Type B pancreatic cell (in vitro differentiated cells): Measurements from ENCODE around the gene PLCG1. TPM values are rescaled to one million over a fixed set of nuclear protein-coding genes. Genes with fewer than 3 reads are reported as not detected.

Source experiments
- DNase-seq: peaks from one replicate; pipeline ENCODE4 v3.0.0; 2021; ENCODE audit warnings: mixed read lengths; ENCODE audit not compliant: unreplicated experiment; ENCODE audit errors: extremely low spot score
- H3K27ac Mint-ChIP-seq: 2 replicates; pipeline ENCODE4 v1.8.0; 2021; ENCODE audit warnings: mild to moderate bottlenecking, mixed read lengths
- H3K27me3 Mint-ChIP-seq: 2 replicates; pipeline ENCODE4 v1.8.0; 2021; ENCODE audit warnings: mixed read lengths
- H3K36me3 Mint-ChIP-seq: 2 replicates; pipeline ENCODE4 v1.8.0; 2021; ENCODE audit warnings: mixed read lengths
- H3K4me1 Mint-ChIP-seq: one replicate; pipeline ENCODE4 v1.8.0; 2021; ENCODE audit warnings: mixed read lengths; ENCODE audit not compliant: unreplicated experiment
- H3K4me3 Mint-ChIP-seq: 2 replicates; pipeline ENCODE4 v1.8.0; 2021; ENCODE audit warnings: mild to moderate bottlenecking, mixed read lengths
- H3K9me3 Mint-ChIP-seq: 2 replicates; pipeline ENCODE4 v1.8.0; 2021; ENCODE audit warnings: mixed read lengths
- CTCF ChIP-seq: fragments of 200-600 bp; sonication (generic); conservative IDR thresholded peaks from 2 replicates; pipeline ENCODE4 v1.5.0; 2021; ENCODE audit warnings: antibody characterized with exemption, mild to moderate bottlenecking
- total RNA-seq: library from RNA; stranded (reverse); gene quantifications from 2 replicates; pipeline ENCODE4 v1.2.1, GENCODE V29; 2021; ENCODE audit warnings: low replicate concordance

PLCG1 gene
- total RNA-seq, 1 donor from 2014 or later = 241 TPM

DNA sequence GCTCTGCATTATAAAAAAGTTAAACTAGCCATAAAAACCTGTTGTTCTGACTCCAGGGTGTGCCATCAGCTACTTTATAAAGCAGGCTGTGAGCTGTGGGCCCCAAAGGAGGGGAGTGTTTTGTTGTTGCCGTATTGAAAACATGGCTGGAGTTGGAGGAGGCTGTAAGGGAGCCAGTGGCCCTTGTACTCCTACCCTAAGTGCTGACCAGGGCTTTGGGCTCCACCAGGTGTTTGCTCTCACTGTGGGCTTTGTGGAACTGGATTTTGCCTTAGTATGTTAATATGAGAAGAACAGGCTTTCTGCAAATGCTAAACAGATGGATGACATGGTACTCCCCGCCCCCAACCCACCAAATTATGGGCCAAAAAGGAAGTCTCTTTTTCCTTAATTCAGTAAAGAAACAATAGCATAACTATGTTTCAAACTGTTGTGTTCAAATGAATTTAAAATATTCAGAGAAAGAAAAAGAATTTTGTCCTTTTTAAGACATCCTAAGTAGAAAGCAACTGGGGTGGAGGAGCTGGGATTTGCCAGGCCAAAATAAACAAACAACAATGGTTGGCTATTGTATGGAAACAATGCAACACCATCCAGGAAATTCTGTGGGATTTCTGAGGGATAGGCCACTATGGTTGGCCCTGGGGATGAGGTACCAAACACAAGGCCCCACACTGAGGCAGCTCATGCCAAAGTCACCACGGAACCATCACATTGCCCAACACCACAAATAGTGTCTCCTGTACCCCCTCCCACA lies 63.3 kb downstream of the PLCG1 start:
- Mint-ChIP-seq H3K9me3 (peaks cover 25% of the 10 kb centered on the region), H3K36me3 (peaks cover 24% of the 10 kb centered on the region), H3K27ac (no peak overlapping the region), H3K4me3 (no peak overlapping the region), H3K4me1 (no peaks in the 10 kb centered on the region), H3K27me3 (no peaks in the 10 kb centered on the region)
- TF ChIP-seq CTCF = no peak
- DNase-seq = no peak

- peaks cover 24% of the 10 kb centered on the region for H3K36me3 Mint-ChIP-seq
- H3K9me3 Mint-ChIP-seq = peaks cover 25% of the 10 kb centered on the region
- H3K27ac Mint-ChIP-seq = no peak overlapping the region
- H3K4me1 Mint-ChIP-seq = no peaks in the 10 kb centered on the region
- H3K27me3 Mint-ChIP-seq = no peaks in the 10 kb centered on the region
- H3K4me3 Mint-ChIP-seq = no peak overlapping the region
- no peak for TF ChIP-seq CTCF
- no peak for DNase-seq
Measured at GRCh38 chr20:41201760-41202159, 64.4 kb downstream of the PLCG1 start.

DNA sequence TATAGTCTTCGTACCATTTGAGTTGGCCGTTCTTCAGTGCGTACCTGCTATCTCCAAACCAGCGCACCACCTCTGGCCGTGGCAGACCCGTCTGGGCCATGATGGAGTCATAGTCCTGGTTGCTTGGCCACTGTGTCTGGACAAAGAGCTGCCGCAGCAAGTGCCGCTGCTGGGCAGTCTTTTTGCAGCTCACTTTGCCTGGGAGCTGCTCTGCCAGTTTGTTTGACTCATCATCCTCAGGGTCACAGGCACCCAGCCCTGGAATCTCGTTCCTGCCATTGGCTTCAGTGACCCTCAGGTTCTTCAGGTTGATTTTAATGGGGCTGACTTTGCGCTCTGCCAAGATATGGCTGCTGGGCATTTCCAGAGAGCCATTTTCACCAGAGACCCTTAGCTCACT lies 65.1 kb downstream of the PLCG1 start:
- Mint-ChIP-seq H3K36me3 (peaks cover 26% of the 10 kb centered on the region), H3K4me1 (no peaks in the 10 kb centered on the region), H3K4me3 (no peak overlapping the region), H3K27ac (no peak overlapping the region), H3K9me3 (peaks cover 24% of the 10 kb centered on the region), H3K27me3 (no peaks in the 10 kb centered on the region)
- no peak for TF ChIP-seq CTCF
- DNase-seq = no peak

DNA sequence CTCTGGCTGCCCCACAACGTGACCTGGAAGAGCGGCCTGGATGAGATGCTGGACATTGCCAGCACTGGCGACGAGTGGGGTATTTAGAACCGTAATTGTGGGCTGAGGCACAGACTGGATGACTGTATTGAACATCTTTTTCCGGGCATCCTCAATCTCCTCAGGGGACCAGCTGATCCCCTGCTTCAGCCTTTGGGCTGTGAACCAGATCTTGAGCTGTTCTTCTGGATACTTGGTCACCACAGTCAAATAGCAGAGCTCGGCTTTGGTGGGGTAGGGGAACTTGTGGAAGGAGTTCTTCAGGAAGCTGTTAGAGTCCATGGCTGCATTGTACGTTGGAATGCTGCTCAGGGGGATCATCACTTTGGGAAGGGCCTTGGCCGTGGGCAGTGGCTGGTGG lies 66.3 kb downstream of the PLCG1 start:
- TF ChIP-seq CTCF = no peak

DNA sequence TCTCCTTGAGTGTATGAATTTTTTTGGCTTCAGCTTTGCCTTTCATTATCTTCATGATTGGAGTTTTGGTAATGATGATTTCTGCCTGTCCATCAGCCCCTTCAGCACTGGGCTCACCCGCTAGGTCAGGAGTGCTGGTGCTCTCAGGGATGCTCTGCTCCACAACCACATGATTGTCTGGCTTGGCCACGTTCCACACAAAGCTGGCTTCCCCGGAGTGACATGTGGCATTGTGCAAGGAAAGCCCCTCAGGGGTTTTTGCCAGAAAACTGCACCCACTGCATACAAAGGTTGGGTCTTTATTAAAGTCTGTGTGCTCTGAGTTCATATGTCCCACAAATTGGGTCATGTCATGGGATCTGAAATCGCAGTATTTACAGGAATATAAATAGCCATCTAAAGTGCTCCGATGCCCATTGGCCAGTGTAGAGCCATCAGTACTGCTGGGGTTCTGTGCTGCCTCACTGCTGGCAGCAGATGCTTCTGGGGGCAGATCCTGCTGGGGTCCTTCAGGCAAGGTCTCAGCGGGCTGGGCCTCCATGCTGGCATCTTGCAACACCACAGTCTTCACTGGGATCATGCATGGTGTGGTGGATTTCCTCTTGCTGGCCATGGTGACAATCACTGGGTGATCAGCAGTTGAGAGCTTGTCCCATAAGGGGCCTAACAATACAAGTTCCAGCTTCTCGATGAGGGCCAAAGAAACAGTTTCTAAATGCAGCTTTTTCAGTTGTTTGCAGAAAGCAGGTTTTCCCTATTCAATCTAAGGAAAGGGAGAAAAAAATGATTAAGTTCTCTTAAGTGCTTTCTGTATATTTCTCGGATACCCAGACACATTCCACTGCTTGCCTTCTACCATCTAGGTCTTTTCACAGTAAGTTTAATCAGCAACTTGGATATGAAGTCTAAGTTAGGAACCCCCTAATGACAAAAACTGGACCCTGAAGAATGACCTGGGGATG lies 67.2 kb downstream of the PLCG1 start:
- H3K4me3 Mint-ChIP-seq = no peak overlapping the region

More for the DNA sequence above, 66.3 kb downstream of the PLCG1 start:
- peaks cover 17% of the 10 kb centered on the region for H3K9me3 Mint-ChIP-seq
- no peak for DNase-seq
- H3K27me3 Mint-ChIP-seq = no peaks in the 10 kb centered on the region
- H3K4me3 Mint-ChIP-seq = no peak overlapping the region
- H3K27ac Mint-ChIP-seq = no peak overlapping the region
- H3K36me3 Mint-ChIP-seq = peaks cover 21% of the 10 kb centered on the region
- H3K4me1 Mint-ChIP-seq = no peaks in the 10 kb centered on the region

More for the DNA sequence above, 67.2 kb downstream of the PLCG1 start:
- H3K27ac Mint-ChIP-seq = no peak overlapping the region
- peaks cover 10% of the 10 kb centered on the region for H3K9me3 Mint-ChIP-seq
- DNase-seq = no peak
- no peaks in the 10 kb centered on the region for H3K4me1 Mint-ChIP-seq
- H3K36me3 Mint-ChIP-seq = peaks cover 14% of the 10 kb centered on the region
- H3K27me3 Mint-ChIP-seq = no peaks in the 10 kb centered on the region
- TF ChIP-seq CTCF = no peak
